Stomach (tissue), 9 donors: Measurements from ENCODE around the gene FAM120B. TPM values are rescaled to one million over a fixed set of nuclear protein-coding genes. Genes with fewer than 3 reads are reported as not detected.

Source experiments
- DNase-seq, 2 donors: peaks; one replicate each; pipeline versions ENCODE4 v3.0.0 to v3.0.0-alpha.2; 2013 to 2019
- H3K27ac ChIP-seq, 5 donors: fragments of 200-600 bp in 4 of 5; sonication (generic) in 4 of 5; one replicate each; pipeline ENCODE4 v1.5.1; 2013 to 2019; ENCODE audit warnings: mild to moderate bottlenecking in 1 of 5, moderate library complexity in 1 of 5
- H3K27me3 ChIP-seq, 3 donors: fragments of 200-600 bp; sonication (generic); one replicate each; pipeline ENCODE4 v1.5.1; 2017 to 2019; ENCODE audit warnings: mixed run types in 1 of 3
- H3K36me3 ChIP-seq, 4 donors: fragments of 200-600 bp; sonication (generic); 1 replicate in 3 of 4; 2 replicates in 1 of 4; pipeline ENCODE4 v1.5.1; 2016 to 2019
- H3K4me1 ChIP-seq, 4 donors: fragments of 200-600 bp; sonication (generic); one replicate each; pipeline ENCODE4 v1.5.1; 2016 to 2019
- H3K4me3 ChIP-seq, 4 donors: fragments of 200-600 bp; sonication (generic) in 3 of 4; one replicate each; pipeline ENCODE4 v1.5.1; 2016 to 2019; ENCODE audit warnings: mild to moderate bottlenecking in 1 of 4
- H3K9me3 ChIP-seq, 4 donors: fragments of 200-600 bp; sonication (generic); one replicate each; pipeline ENCODE4 v1.5.1; 2016 to 2019
- CTCF ChIP-seq, 7 experiments: fragments of 450-650 bp in 4 of 7; fragments of 200-600 bp in 3 of 7; sonication (generic) in 3 of 7; IDR thresholded peaks; one replicate each; pipeline ENCODE4 v1.5.1; 2016 to 2019; ENCODE audit warnings: antibody characterized with exemption in 7 of 7, control low read depth in 2 of 7, mild to moderate bottlenecking in 1 of 7
- EP300 ChIP-seq: sonication (generic); formaldehyde crosslinking; IDR thresholded peaks from one replicate; pipeline ENCODE4 v1.6.1; 2017; ENCODE audit warnings: antibody characterized with exemption
- POLR2A ChIP-seq, 4 donors: fragments of 450-650 bp; IDR thresholded peaks; one replicate each; pipeline ENCODE4 v1.6.1; 2016; ENCODE audit warnings: antibody characterized with exemption in 4 of 4, control low read depth in 2 of 4, mild to moderate bottlenecking in 1 of 4, moderate library complexity in 1 of 4
- POLR2AphosphoS5 ChIP-seq, 3 donors: sonication (generic); formaldehyde crosslinking; IDR thresholded peaks; one replicate each; pipeline ENCODE4 v1.6.1; 2016; ENCODE audit warnings: antibody characterized with exemption in 3 of 3
- WGBS, 5 donors: extraction: QIAGEN DNeasy Blood & Tissue Kit in 3 of 5; methylation state at CpG; one replicate each; pipeline versions ENCODE4 v1.1.5 to v1.1.7; 2013 to 2018; 5-methylcytosine and 5-hydroxymethylcytosine counted together
- intact Hi-C: fragments of 100-400 bp; cut with DNase I; formaldehyde crosslinking; loops from one replicate; pipeline ENCODE4 v1.15.1; 2023; ENCODE audit warnings: low total_unique reads
- polyA plus RNA-seq, 3 donors: library from polyadenylated mRNA; stranded (reverse); fragments of 200-250 nt; gene quantifications; one replicate each; pipeline ENCODE4 v1.2.3, GENCODE V29; 2013
- total RNA-seq, 5 donors: library from RNA; depleted of rRNA; stranded (reverse); fragments of >200 nt; gene quantifications; one replicate each; pipeline versions ENCODE4 v1.1.0 to v1.2.3, GENCODE V29; 2014 to 2016
- donor health status: healthy with polysubstance abuse.
- donor health status: Bipolar disorder and iron deficiency.
- donor health status: healthy.

FAM120B gene
- total and polyA plus RNA-seq, 8 donors, result 6.4 to 66.5 (median 27.3) TPM

- Histone ChIP-seq H3K27me3 (peaks cover 0 to 5% (median 0%) of the 10 kb centered on the region in 3 donors), H3K27ac (no peak overlapping the region), H3K4me1 (no peaks in the 10 kb centered on the region), H3K4me3 (no peak overlapping the region), H3K36me3 (no peaks in the 10 kb centered on the region), H3K9me3 (no peaks in the 10 kb centered on the region)
- DNase-seq, result no peak
- WGBS, 5 donors, result 74 to 87% (median 85%) methylated on average over 17 of the region's 17 CpGs
- intact Hi-C loops, result no loop called here
- TF ChIP-seq EP300 (no peak), POLR2AphosphoS5 (IDR thresholded peaks at IDR 0.05) (no peak), POLR2A (IDR thresholded peaks at IDR 0.05) (no peak), CTCF (IDR thresholded peaks at IDR 0.05) (no peak)
These were observed 138.9 kb downstream of the FAM120B start for GRCh38 chr6:170445487-170445886.

DNA sequence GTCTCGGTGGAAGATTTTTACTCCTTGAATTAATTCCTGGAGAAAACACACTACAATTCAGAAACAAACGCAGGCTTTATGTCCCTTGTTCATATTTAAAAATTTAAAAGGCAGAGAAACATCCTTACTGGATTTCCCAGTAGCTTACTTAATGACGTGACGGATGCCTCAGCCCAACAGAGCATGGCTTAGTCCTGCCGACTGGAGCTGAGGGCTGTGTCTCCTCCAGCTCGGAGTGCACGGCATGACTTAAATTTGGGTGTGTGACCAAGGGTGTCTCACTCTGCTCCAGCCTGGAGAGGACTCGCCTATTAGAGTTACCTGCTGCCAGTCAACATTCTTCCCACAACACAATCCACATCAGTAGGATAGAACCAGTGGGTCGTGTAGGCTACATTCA lies 139.4 kb downstream of the FAM120B start:
- Histone ChIP-seq H3K4me3 (no peak overlapping the region), H3K27me3 (peaks cover 0 to 5% (median 0%) of the 10 kb centered on the region in 3 donors), H3K9me3 (no peaks in the 10 kb centered on the region), H3K27ac (no peak overlapping the region), H3K4me1 (no peaks in the 10 kb centered on the region), H3K36me3 (no peaks in the 10 kb centered on the region)
- intact Hi-C loops, result no loop called here
- TF ChIP-seq POLR2A (IDR thresholded peaks at IDR 0.05) (no peak), CTCF (IDR thresholded peaks at IDR 0.05) (no peak), POLR2AphosphoS5 (IDR thresholded peaks at IDR 0.05) (no peak), EP300 (no peak)
- DNase-seq, result no peak
- 77 to 89% (median 82%) methylated on average over 9 of the region's 9 CpGs for WGBS, 5 donors

DNA sequence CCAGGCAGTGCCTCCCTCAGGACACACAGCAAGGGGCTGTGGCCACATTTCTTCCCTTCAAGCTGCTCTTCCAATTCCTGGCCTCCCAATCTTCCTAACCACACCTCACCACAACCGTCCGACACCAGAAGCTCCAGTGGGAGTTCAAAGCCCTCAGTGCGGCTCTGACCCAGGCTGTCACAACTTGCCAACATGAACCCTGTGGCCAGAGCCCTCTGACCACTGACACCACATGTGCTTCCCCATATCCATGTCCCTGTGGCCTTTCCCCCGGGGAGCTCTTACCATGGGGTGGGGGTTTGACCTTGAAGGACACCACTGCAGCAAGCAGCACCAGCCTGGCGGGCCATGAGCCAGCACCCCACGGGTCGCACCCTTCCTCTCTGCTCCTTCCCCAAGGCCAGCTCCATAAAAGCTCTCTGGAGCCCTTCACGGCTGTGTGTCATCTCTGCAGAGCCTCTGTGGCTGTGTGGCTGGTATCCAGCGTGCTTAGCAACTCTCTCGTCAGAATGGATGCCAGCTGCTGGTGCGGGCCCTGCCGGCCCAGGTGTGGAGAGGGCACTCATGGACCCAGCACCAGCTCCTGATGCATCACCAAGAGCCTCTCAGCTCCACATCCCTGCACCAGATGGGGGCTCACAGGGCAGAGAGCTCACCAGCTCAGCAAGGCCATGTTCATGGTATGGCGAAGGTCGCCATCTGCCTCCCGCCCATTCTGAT lies 140.4 kb downstream of the FAM120B start:
- intact Hi-C loops, result no loop called here
- Histone ChIP-seq H3K36me3 (no peaks in the 10 kb centered on the region), H3K27me3 (peaks cover 0 to 5% (median 0%) of the 10 kb centered on the region in 3 donors), H3K27ac (no peak overlapping the region), H3K9me3 (no peaks in the 10 kb centered on the region), H3K4me3 (no peak overlapping the region), H3K4me1 (no peaks in the 10 kb centered on the region)
- 85 to 96% (median 92%) methylated on average over 14 to 15 of the region's 15 CpGs for WGBS, 5 donors
- no peak for DNase-seq
- no peak for TF ChIP-seq POLR2AphosphoS5 (IDR thresholded peaks at IDR 0.05)
- no peak for TF ChIP-seq CTCF (IDR thresholded peaks at IDR 0.05)
- no peak for TF ChIP-seq EP300
- no peak for TF ChIP-seq POLR2A (IDR thresholded peaks at IDR 0.05)

DNA sequence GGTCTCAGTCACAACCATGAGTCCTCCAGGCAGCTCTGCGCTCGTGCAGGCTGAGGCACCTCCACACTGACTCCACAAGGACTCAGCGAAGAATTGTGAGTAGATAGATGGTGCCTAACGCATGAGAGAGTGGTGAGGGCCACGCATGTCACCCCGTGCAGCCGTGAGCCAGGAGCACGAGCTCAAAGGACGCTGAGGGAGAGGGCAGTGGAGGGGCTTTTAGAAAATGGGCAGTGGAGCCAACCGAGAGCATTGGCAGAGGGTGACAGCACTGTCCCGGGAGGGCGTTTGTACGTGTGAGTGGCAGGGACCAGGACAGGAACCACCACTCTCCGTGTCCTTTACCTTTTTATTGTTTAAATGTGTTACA lies 141.0 kb downstream of the FAM120B start:
- Histone ChIP-seq H3K27me3 (peaks cover 0 to 5% (median 0%) of the 10 kb centered on the region in 3 donors), H3K4me3 (no peak overlapping the region), H3K36me3 (no peaks in the 10 kb centered on the region), H3K4me1 (no peaks in the 10 kb centered on the region), H3K27ac (no peak overlapping the region), H3K9me3 (no peaks in the 10 kb centered on the region)
- TF ChIP-seq POLR2A (IDR thresholded peaks at IDR 0.05), result no peak
- no peak for TF ChIP-seq EP300
- TF ChIP-seq POLR2AphosphoS5 (IDR thresholded peaks at IDR 0.05), result no peak
- TF ChIP-seq CTCF (IDR thresholded peaks at IDR 0.05), result no peak
- DNase-seq, result no peak
- intact Hi-C loops, result no loop called here
- 86 to 93% (median 89%) methylated on average over 14 of the region's 14 CpGs for WGBS, 5 donors
